HL-60 (cell line): ENCODE data around the gene FAF1.

Experiments
- GABPA ChIP-seq: IDR thresholded peaks from 2 replicates; pipeline ENCODE4 v1.6.1; 2012; ENCODE audit warnings: low read depth
- POLR2AphosphoS5 ChIP-seq: IDR thresholded peaks from 2 replicates; pipeline ENCODE4 v1.6.1; 2012; ENCODE audit warnings: low read depth
- REST ChIP-seq: IDR thresholded peaks from 2 replicates; pipeline ENCODE4 v1.6.1; 2012; ENCODE audit warnings: low read depth; ENCODE audit not compliant: insufficient replicate concordance
- TF ChIP-seq, protein P1 (sequence below): IDR thresholded peaks from one replicate; pipeline ENCODE4 v1.5.1; 2011; ENCODE audit warnings: low read length, control low read depth, inconsistent platforms; ENCODE audit not compliant: insufficient read depth

- TF ChIP-seq, protein P1, sequence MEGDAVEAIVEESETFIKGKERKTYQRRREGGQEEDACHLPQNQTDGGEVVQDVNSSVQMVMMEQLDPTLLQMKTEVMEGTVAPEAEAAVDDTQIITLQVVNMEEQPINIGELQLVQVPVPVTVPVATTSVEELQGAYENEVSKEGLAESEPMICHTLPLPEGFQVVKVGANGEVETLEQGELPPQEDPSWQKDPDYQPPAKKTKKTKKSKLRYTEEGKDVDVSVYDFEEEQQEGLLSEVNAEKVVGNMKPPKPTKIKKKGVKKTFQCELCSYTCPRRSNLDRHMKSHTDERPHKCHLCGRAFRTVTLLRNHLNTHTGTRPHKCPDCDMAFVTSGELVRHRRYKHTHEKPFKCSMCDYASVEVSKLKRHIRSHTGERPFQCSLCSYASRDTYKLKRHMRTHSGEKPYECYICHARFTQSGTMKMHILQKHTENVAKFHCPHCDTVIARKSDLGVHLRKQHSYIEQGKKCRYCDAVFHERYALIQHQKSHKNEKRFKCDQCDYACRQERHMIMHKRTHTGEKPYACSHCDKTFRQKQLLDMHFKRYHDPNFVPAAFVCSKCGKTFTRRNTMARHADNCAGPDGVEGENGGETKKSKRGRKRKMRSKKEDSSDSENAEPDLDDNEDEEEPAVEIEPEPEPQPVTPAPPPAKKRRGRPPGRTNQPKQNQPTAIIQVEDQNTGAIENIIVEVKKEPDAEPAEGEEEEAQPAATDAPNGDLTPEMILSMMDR: no peak
- TF ChIP-seq POLR2AphosphoS5 (no peak), GABPA (no peak), REST (no peak)
Measured at GRCh38 chr1:50502147-50502546, 457.9 kb downstream of the FAF1 start.
